Measurements from ENCODE around the gene MAPK1IP1L. TPM values are rescaled to one million over a fixed set of nuclear protein-coding genes. Genes with fewer than 3 reads are reported as not detected.
"Not testable (repeated sequence)": the region's sequence is repeated elsewhere in the genome, so short reads cannot be mapped to it uniquely, and the experiment has no call there.

MAPK1IP1L gene
- total RNA-seq, 1 donor from 2014 or later, result 22.5 TPM

- DNase-seq, result no peak
These were observed 6.5 kb downstream of the MAPK1IP1L start for GRCh38 chr14:55057919-55058318.

GRCh38 chr14:55059333-55059732 lies 7.9 kb downstream of the MAPK1IP1L start:
- DNase-seq, result no peak

- no peak for DNase-seq
These were observed 11.3 kb downstream of the MAPK1IP1L start for GRCh38 chr14:55062517-55063351.

- not testable (repeated sequence) for DNase-seq
These were observed 13.4 kb downstream of the MAPK1IP1L start for GRCh38 chr14:55064896-55065295.

- DNase-seq, result no peak
These were observed 14.0 kb downstream of the MAPK1IP1L start for GRCh38 chr14:55065411-55065810.

GRCh38 chr14:55066223-55066622 lies 14.8 kb downstream of the MAPK1IP1L start:
- DNase-seq, result no peak

GRCh38 chr14:55070981-55071411 lies 19.5 kb downstream of the MAPK1IP1L start:
- peak; percentile 32 for DNase-seq

- peak; percentile 79 for DNase-seq
These were observed 20.6 kb downstream of the MAPK1IP1L start for GRCh38 chr14:55071870-55072640.

GRCh38 chr14:55073856-55074255 lies 22.4 kb downstream of the MAPK1IP1L start:
- no peak for DNase-seq

- DNase-seq, result no peak
These were observed 23.2 kb downstream of the MAPK1IP1L start for GRCh38 chr14:55074662-55075061.

GRCh38 chr14:55075628-55076175 lies 24.3 kb downstream of the MAPK1IP1L start:
- DNase-seq, result no peak

- DNase-seq, result no peak
These were observed 26.0 kb downstream of the MAPK1IP1L start for GRCh38 chr14:55077170-55078151.

- not testable (repeated sequence) for DNase-seq
These were observed 28.5 kb downstream of the MAPK1IP1L start for GRCh38 chr14:55079961-55080360.

- no peak for DNase-seq
These were observed 33.1 kb downstream of the MAPK1IP1L start for GRCh38 chr14:55084401-55085059.

- no peak for DNase-seq
These were observed 33.7 kb downstream of the MAPK1IP1L start for GRCh38 chr14:55085060-55085660.

GRCh38 chr14:55086938-55087337 lies 35.5 kb downstream of the MAPK1IP1L start:
- DNase-seq, result no peak

- no peak for DNase-seq
These were observed 36.9 kb downstream of the MAPK1IP1L start for GRCh38 chr14:55088356-55088755.

GRCh38 chr14:55092341-55092740 lies 40.9 kb downstream of the MAPK1IP1L start:
- DNase-seq, result no peak

- peak; percentile 36 for DNase-seq
These were observed 43.1 kb downstream of the MAPK1IP1L start for GRCh38 chr14:55094292-55095157.

All from dermis blood vessel endothelial cell (primary cell).